ENCODE results near the gene CCL15.

- TF ChIP-seq CTCF (IDR thresholded peaks at IDR 0.05) (no peak), POLR2A (IDR thresholded peaks at IDR 0.05) (no peak)
Measured at GRCh38 chr17:36001862-36002603, 680 bp upstream of the CCL15 start.
